ENCODE measurements around the gene CERS3. TPM values are rescaled to one million over a fixed set of nuclear protein-coding genes. Genes with fewer than 3 reads are reported as not detected.

CERS3 gene
- total RNA-seq (2013), result 0.10 TPM
- polyA plus RNA-seq, result under 1 TPM in 1 of 3 donors, not detected in 2; 0.04 TPM
- polyA minus RNA-seq, result not detected in 2 replicates
- total RNA-seq, result 0 to 1.6 (median 0.04) reads per million in 11 experiments

- Mint-ChIP-seq H3K36me3 (peaks cover 0 to 2% of the 10 kb centered on the region in 2 donors), H3K4me3 (peak within 1 kb of the TSS in 1 of 2 donors; percentile 9), H3K27ac (peak within 1 kb of the TSS in 1 of 7 donors; percentile 40), H3K27me3 (ENCODE audit: low read depth in 3 of 3) (peaks cover 20 to 26% (median 24%) of the 10 kb centered on the region in 3 donors), H3K4me1 (peaks cover 11% of the 10 kb centered on the region), H3K9me3 (peaks cover 0 to 10% (median 0%) of the 10 kb centered on the region in 7 donors)
- TF ChIP-seq CTCF (IDR thresholded peaks at IDR 0.05), result no peak
- Histone ChIP-seq H3K4me2 (replicated peaks; ENCODE audit: extremely low read depth, low read length, poor library complexity, severe bottlenecking) (no peak within 1 kb of the TSS), H3K36me3 (replicated peaks in 1 of 2; ENCODE audit: control insufficient read depth in 1 of 2, insufficient read depth in 2 of 2, low read length in 2 of 2) (no peaks in the 10 kb centered on the region), H3K4me1 (ENCODE audit: control insufficient read depth in 1 of 2, insufficient read depth in 2 of 2, low read length in 2 of 2) (peaks cover 14 to 19% of the 10 kb centered on the region in 2 donors), H3K4me3 (replicated peaks in 1 of 3; ENCODE audit: low read depth in 2 of 3, low read length in 3 of 3) (no peak within 1 kb of the TSS), H4K20me1 (ENCODE audit: insufficient read depth, low read length) (no peaks in the 10 kb centered on the region), H3K9ac (ENCODE audit: insufficient read depth, low read length, poor library complexity, severe bottlenecking) (no peak within 1 kb of the TSS), H3K27me3 (ENCODE audit: control insufficient read depth in 2 of 2, insufficient read depth in 2 of 2, low read length in 2 of 2) (peaks cover 2 to 3% of the 10 kb centered on the region in 2 donors), H3K9me3 (replicated peaks in 1 of 2; ENCODE audit: control insufficient read depth in 1 of 2, insufficient read depth in 1 of 2, low read length in 2 of 2) (no peaks in the 10 kb centered on the region), H3K27ac (ENCODE audit: low read depth in 1 of 2, low read length in 2 of 2) (no peak within 1 kb of the TSS), H3K79me2 (ENCODE audit: insufficient read depth, low read length) (no peaks in the 10 kb centered on the region), H2AFZ (ENCODE audit: insufficient read depth, low read depth, low read length, poor library complexity, severe bottlenecking) (no peak within 1 kb of the TSS)
- 85% methylated on average over 6 of the region's 10 CpGs for WGBS (ENCODE audit: insufficient coverage)
- intact Hi-C loops (cut with micrococcal nuclease), result no loop called here
- DNase-seq, result no peak
These were observed at the start of gene CERS3 for GRCh38 chr15:100528833-100529428. CERS3 (minus strand) TSS chr15:100528950; CDS start chr15:100501849, 27,101 bp downstream.

GRCh38 chr15:100573526-100573925 lies 44.8 kb upstream of the CERS3 start:
- Mint-ChIP-seq H3K27me3 (ENCODE audit: low read depth in 3 of 3) (no peaks in the 10 kb centered on the region), H3K27ac (no peak overlapping the region), H3K36me3 (peaks cover 53 to 64% of the 10 kb centered on the region in 2 donors), H3K4me3 (no peak overlapping the region), H3K4me1 (no peaks in the 10 kb centered on the region), H3K9me3 (no peaks in the 10 kb centered on the region)
- 100% methylated on average over 1 of the region's 4 CpGs for WGBS (ENCODE audit: insufficient coverage)
- Histone ChIP-seq H3K27ac (ENCODE audit: low read depth in 1 of 2, low read length in 2 of 2) (no peak overlapping the region), H3K36me3 (replicated peaks in 1 of 2; ENCODE audit: control insufficient read depth in 1 of 2, insufficient read depth in 2 of 2, low read length in 2 of 2) (peaks cover 23 to 54% of the 10 kb centered on the region in 2 donors), H3K4me3 (replicated peaks in 1 of 3; ENCODE audit: low read depth in 2 of 3, low read length in 3 of 3) (no peak overlapping the region), H3K4me2 (replicated peaks; ENCODE audit: extremely low read depth, low read length, poor library complexity, severe bottlenecking) (no peak overlapping the region), H4K20me1 (ENCODE audit: insufficient read depth, low read length) (no peaks in the 10 kb centered on the region), H3K79me2 (ENCODE audit: insufficient read depth, low read length) (no peaks in the 10 kb centered on the region), H2AFZ (ENCODE audit: insufficient read depth, low read depth, low read length, poor library complexity, severe bottlenecking) (no peak overlapping the region), H3K27me3 (ENCODE audit: control insufficient read depth in 2 of 2, insufficient read depth in 2 of 2, low read length in 2 of 2) (no peaks in the 10 kb centered on the region), H3K9ac (ENCODE audit: insufficient read depth, low read length, poor library complexity, severe bottlenecking) (no peak overlapping the region), H3K9me3 (replicated peaks in 1 of 2; ENCODE audit: control insufficient read depth in 1 of 2, insufficient read depth in 1 of 2, low read length in 2 of 2) (no peaks in the 10 kb centered on the region), H3K4me1 (ENCODE audit: control insufficient read depth in 1 of 2, insufficient read depth in 2 of 2, low read length in 2 of 2) (no peaks in the 10 kb centered on the region)
- intact Hi-C loops (cut with micrococcal nuclease), result loop anchor here (5.0 kb wide), 2 partner anchors 226 to 231 kb away; partner anchors contain the start of gene ADAMTS17 (in 1 of the 2)
- no peak for DNase-seq
- TF ChIP-seq CTCF (IDR thresholded peaks at IDR 0.05), result no peak
